WTC11 (cell line): ENCODE measurements around the gene FAM200A.

Experiments
- CTCF ChIP-seq: fragments of 200-600 bp; IDR thresholded peaks from 2 replicates; pipeline ENCODE4 v1.8.0; 2022; ENCODE audit warnings: antibody characterized with exemption
- IRF2 ChIP-seq: sonication (generic); formaldehyde crosslinking; IDR thresholded peaks from 2 replicates; pipeline ENCODE4 v1.8.0; 2022; ENCODE audit warnings: low read depth, missing genetic modification reagents, borderline replicate concordance

DNA sequence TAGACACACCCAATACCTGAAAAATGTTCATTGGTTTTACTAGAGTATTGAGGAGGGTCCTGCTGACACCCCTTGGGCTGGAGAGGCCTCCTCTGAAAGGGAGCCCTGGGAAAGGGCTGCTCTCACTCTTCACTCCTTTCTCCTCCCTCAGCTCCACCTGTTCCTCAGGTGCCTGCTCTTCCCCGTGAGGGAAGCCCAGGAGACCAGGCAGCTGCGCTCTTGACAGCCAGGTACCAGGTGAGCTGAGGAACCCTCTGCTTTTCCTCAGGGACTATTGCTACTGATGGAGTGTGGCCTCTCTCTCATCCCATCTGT lies 9.8 kb upstream of the FAM200A start:
- TF ChIP-seq CTCF (no peak), IRF2 (no peak)
